Body of pancreas (tissue), 4 donors: ENCODE data around the gene NRXN2.

Experiments
- CTCF ChIP-seq, 7 experiments: fragments of 450-650 bp in 4 of 7; fragments of 200-600 bp in 3 of 7; sonication (generic) in 3 of 7; IDR thresholded peaks; one replicate each; pipeline ENCODE4 v1.5.1; 2016 to 2019; ENCODE audit warnings: antibody characterized with exemption in 7 of 7
- POLR2A ChIP-seq, 3 donors: fragments of 450-650 bp; IDR thresholded peaks; one replicate each; pipeline ENCODE4 v1.6.1; 2016; ENCODE audit warnings: antibody characterized with exemption in 3 of 3, mild to moderate bottlenecking in 2 of 3

DNA sequence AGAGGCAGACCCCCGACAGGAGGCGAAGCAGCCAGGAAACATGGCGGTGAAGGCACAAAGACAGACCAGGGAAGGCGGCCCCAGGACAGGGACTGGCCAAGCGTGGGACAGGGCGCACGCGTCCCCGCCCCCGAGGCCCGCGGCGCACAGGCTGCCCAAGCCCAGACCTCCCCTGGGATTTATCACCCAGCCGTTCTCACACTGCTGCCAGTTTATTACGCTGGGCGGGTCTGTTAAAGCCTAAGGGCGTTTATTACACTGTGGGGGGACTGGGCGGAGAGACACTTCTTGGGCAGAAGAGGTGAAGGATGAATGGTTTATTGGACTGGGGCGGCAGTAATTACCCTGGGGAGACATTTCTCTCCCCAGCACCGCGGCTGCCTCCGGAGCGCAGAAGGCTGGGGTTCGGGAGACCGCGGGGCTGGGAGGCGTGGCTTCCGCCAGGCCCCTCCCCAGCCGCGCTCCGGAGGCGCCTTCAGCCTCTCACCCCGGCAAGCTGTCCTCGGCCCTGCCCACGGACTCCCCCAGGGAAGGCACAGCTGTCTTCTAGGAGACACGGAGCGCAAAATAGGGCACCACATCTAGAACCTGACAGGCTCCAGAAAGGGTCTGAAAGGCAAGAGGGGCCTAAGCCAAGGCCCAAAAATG is 84.9 kb downstream of the NRXN2 start:
- TF ChIP-seq CTCF (IDR thresholded peaks at IDR 0.05) (no peak), POLR2A (IDR thresholded peaks at IDR 0.05) (no peak)
